K562 (cell line): ENCODE measurements around the gene CNTRL. TPM values are rescaled to one million over a fixed set of nuclear protein-coding genes. Genes with fewer than 3 reads are reported as not detected.

ENCODE experiments used
- ATAC-seq: fragments of 200-7000 bp; cut with Tn5 transposase; 3 replicates; pipeline ENCODE4 v1.9.1; 2020; ENCODE audit warnings: moderate library complexity
- BruUV-seq: library from RNA; stranded (reverse); fragments of 400-500 nt; replicated peaks from 2 replicates; lab custom pipeline; 2021; lab: Mats Ljungman, UMichigan
- CTCF ChIA-PET: fragments of 300-600 bp; formaldehyde crosslinking; extraction: SDS; loops from one replicate; lab custom pipeline; 2021; ENCODE audit warnings: low intra/inter-chr PET ratio; lab: Yijun Ruan, JAX
- POLR2A ChIA-PET: fragments of 300-600, 350-650 bp; sonication (Branson Sonifier 250); formaldehyde crosslinking; extraction: SDS; loops from one replicate; lab custom pipeline; 2021; ENCODE audit warnings: antibody characterized with exemption, inconsistent platforms; lab: Yijun Ruan, JAX
- DNase-seq, 4 experiments: peaks; one replicate each; pipeline versions ENCODE4 v3.0.0 to v3.0.0-alpha.2; 2011 to 2018; ENCODE audit warnings: low spot score in 3 of 4, mixed read lengths in 3 of 4; ENCODE audit errors: extremely low read depth in 1 of 4
- FAIRE-seq: peaks from 2 replicates; lab custom pipeline; 2011; peaks lifted over from hg19 to GRCh38; lab: Jason Lieb, UNC
- H2AFZ ChIP-seq: 2 replicates; pipeline ENCODE4 v1.6.0; 2011; ENCODE audit warnings: low read depth, low read length, control low read depth, inconsistent platforms
- H3K27ac ChIP-seq: fragments of 200-600 bp; 3 replicates; pipeline ENCODE4 v1.8.0; 2011; ENCODE audit warnings: low read depth, mild to moderate bottlenecking, control low read depth, inconsistent platforms, low read length, moderate library complexity, mixed read lengths; ENCODE audit errors: extremely low read depth
- H3K27me3 ChIP-seq, 2 experiments: fragments of 300-600 bp in 1 of 2; 2 replicates in 1 of 2; 3 replicates in 1 of 2; pipeline versions ENCODE4 v1.6.0 to v1.8.0; 2011; ENCODE audit warnings: inconsistent platforms in 2 of 2, low read length in 2 of 2, mild to moderate bottlenecking in 1 of 2, mixed read lengths in 1 of 2, moderate library complexity in 1 of 2; ENCODE audit not compliant: control insufficient read depth in 2 of 2, insufficient read depth in 2 of 2
- H3K36me3 ChIP-seq: fragments of 300-600 bp; 3 replicates; pipeline ENCODE4 v1.8.0; 2011; ENCODE audit warnings: mild to moderate bottlenecking, low read length, inconsistent platforms; ENCODE audit not compliant: control insufficient read depth, insufficient read depth
- H3K4me1 ChIP-seq, 2 experiments: fragments of 200-600 bp in 1 of 2; replicated peaks in 1 of 2; 2 replicates in 1 of 2; 3 replicates in 1 of 2; pipeline versions ENCODE4 v1.5.1 to v1.8.0; 2011; ENCODE audit warnings: inconsistent platforms in 2 of 2, low read length in 2 of 2, mild to moderate bottlenecking in 1 of 2, mixed read lengths in 1 of 2, moderate library complexity in 1 of 2; ENCODE audit not compliant: control insufficient read depth in 2 of 2, insufficient read depth in 2 of 2
- H3K4me2 ChIP-seq: 2 replicates; pipeline ENCODE4 v1.6.1; 2011; ENCODE audit warnings: low read length, control low read depth, inconsistent platforms, mixed read lengths; ENCODE audit not compliant: insufficient read depth
- H3K4me3 ChIP-seq: fragments of 200-600 bp; sonication (generic), shearing (Covaris generic); 2 replicates; pipeline ENCODE4 v1.5.1; 2016; ENCODE audit warnings: control low read depth, inconsistent platforms
- H3K79me2 ChIP-seq: fragments of 200-600 bp; 3 replicates; pipeline ENCODE4 v1.8.0; 2011; ENCODE audit warnings: low read length, inconsistent platforms; ENCODE audit not compliant: control insufficient read depth, insufficient read depth
- H3K9ac ChIP-seq, 2 experiments: 2 replicates each; pipeline versions ENCODE4 v1.6.0 to v1.6.1; 2011; ENCODE audit warnings: low read depth in 2 of 2, low read length in 2 of 2, control low read depth in 1 of 2, inconsistent platforms in 1 of 2, mild to moderate bottlenecking in 1 of 2, mixed read lengths in 1 of 2; ENCODE audit not compliant: insufficient read depth in 1 of 2
- H3K9me1 ChIP-seq: one replicate; pipeline ENCODE4 v1.6.0; 2011; ENCODE audit warnings: inconsistent platforms, mild to moderate bottlenecking, low read length, moderate library complexity; ENCODE audit not compliant: control insufficient read depth, insufficient read depth
- H3K9me3 ChIP-seq: replicated peaks from 2 replicates; pipeline ENCODE4 v1.5.1; 2011; ENCODE audit warnings: low read depth, low read length, inconsistent platforms; ENCODE audit not compliant: control insufficient read depth, insufficient read depth
- H4K20me1 ChIP-seq: replicated peaks from 2 replicates; pipeline ENCODE4 v1.6.1; 2011; ENCODE audit warnings: low read length, inconsistent platforms, mixed read lengths; ENCODE audit not compliant: control insufficient read depth, insufficient read depth
- RAD21 ChIP-seq, 2 experiments: fragments of 250-450 bp in 1 of 2; fragments of 450-650 bp in 1 of 2; sonication (Bioruptor Pico) in 1 of 2; formaldehyde crosslinking in 1 of 2; IDR thresholded peaks in 1 of 2; conservative IDR thresholded peaks in 1 of 2; 2 replicates each; pipeline versions ENCODE4 v1.4.0 to v1.8.0; 2020 to 2022; ENCODE audit warnings: mild to moderate bottlenecking in 2 of 2, moderate library complexity in 1 of 2
- ZBTB33 ChIP-seq: sonication (generic); formaldehyde crosslinking; IDR thresholded peaks from 2 replicates; pipeline ENCODE4 v1.8.1; 2023; ENCODE audit warnings: mild to moderate bottlenecking, missing genetic modification reagents
- ZFP30 ChIP-seq: fragments of 250-450 bp; sonication (Bioruptor Pico); IDR thresholded peaks from 2 replicates; pipeline ENCODE4 v1.8.0; 2022; ENCODE audit warnings: moderate library complexity, mild to moderate bottlenecking, inconsistent platforms, borderline replicate concordance
- ZNF717 ChIP-seq: fragments of 250-450 bp; sonication (Bioruptor Pico); IDR thresholded peaks from 2 replicates; pipeline ENCODE4 v1.5.0; 2021
- WGBS: fragments of 100-300 bp; shearing (Covaris generic); methylation state at CpG from one replicate; pipeline ENCODE4 v1.1.6; 2016; ENCODE audit warnings: low coverage, mixed read lengths; ENCODE audit not compliant: insufficient coverage; ENCODE audit errors: missing lambda C conversion rate; 5-methylcytosine and 5-hydroxymethylcytosine counted together
- in situ Hi-C: fragments of 300-500 bp; cut with MboI; formaldehyde crosslinking; loops from 4 replicates; pipeline ENCODE4 v1.15.0; 2018; ENCODE audit warnings: inconsistent platforms, mixed read lengths
- intact Hi-C: fragments of 100-400 bp; cut with micrococcal nuclease; formaldehyde crosslinking; loops from 2 replicates; pipeline ENCODE4 v1.14.2; 2022
- polyA plus RNA-seq, 8 experiments: library from polyadenylated mRNA; depleted of rRNA in 4 of 8; stranded (reverse) in 5 of 8; unstranded in 3 of 8; fragments of >200 nt; fragmentation: Nextera tagmentation in 2 of 8; fragmentation: Illumina TruSeq in 1 of 8; extraction: Ambion mirVana in 2 of 8; extraction: Trizol in 1 of 8; gene quantifications; 2 replicates each; pipeline versions ENCODE4 v1.2.1 to v1.2.3, GENCODE V29; 2011 to 2014; ENCODE audit warnings: inconsistent platforms in 1 of 8, missing spikeins in 1 of 8
- total RNA-seq, 7 experiments: library from RNA; depleted of rRNA in 6 of 7; stranded (reverse); fragments of >200 nt in 6 of 7; fragmentation: Illumina TruSeq in 2 of 7; extraction: Trizol in 2 of 7; gene quantifications; 2 replicates each; pipeline versions ENCODE4 v1.2.1 to v1.2.3, GENCODE V29; 2011 to 2021; ENCODE audit warnings: low replicate concordance in 1 of 7
- TF ChIP-seq, protein P1 (sequence below), 3 experiments: IDR thresholded peaks in 2 of 3; conservative IDR thresholded peaks in 1 of 3; 2 replicates each; pipeline ENCODE4 v1.5.1; 2011 to 2012; ENCODE audit warnings: low read length in 3 of 3, mild to moderate bottlenecking in 3 of 3, control low read depth in 2 of 3, improper control_type of control experiment in 1 of 3, inconsistent platforms in 1 of 3, low read depth in 1 of 3, mixed read lengths in 1 of 3, moderate library complexity in 1 of 3; ENCODE audit not compliant: insufficient read depth in 2 of 3

CNTRL gene
- total and polyA plus RNA-seq, 9 of the 15 experiments (the other 6 are each of a cell fraction or from before 2014, with no cell fraction given), result 9.2 to 28.9 (median 20.5) TPM

DNA sequence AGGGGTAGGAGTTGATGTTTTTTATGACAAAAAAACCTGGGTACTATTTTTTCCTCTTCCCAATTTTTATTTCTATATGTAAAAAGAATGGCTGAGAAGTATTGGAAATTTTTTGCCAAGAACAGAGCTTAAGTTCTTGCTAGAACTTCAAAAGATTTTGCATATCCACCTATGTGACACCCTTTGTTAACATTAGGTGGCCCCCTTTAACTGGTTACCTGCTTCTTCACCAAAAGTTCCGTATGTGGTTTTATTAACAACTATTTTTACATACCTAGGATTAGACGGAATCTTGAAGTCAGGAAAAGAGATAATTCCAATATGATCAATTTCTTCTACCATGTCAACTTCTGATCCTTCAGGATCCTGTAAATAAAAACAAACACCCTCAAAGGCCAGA is 40.2 kb upstream of the CNTRL start:
- TF ChIP-seq ZNF717, result no peak
- peak in 1 of 2 experiments; percentile 12; a peak in 1 of 4 replicates for TF ChIP-seq RAD21 (CRISPR knock-in tag; conservative IDR thresholded peaks at IDR 0.05 in 1 of 2, IDR thresholded peaks at IDR 0.05 in 1 of 2)
- TF ChIP-seq ZBTB33 (CRISPR knock-in tag), result no peak
- TF ChIP-seq, protein P1, sequence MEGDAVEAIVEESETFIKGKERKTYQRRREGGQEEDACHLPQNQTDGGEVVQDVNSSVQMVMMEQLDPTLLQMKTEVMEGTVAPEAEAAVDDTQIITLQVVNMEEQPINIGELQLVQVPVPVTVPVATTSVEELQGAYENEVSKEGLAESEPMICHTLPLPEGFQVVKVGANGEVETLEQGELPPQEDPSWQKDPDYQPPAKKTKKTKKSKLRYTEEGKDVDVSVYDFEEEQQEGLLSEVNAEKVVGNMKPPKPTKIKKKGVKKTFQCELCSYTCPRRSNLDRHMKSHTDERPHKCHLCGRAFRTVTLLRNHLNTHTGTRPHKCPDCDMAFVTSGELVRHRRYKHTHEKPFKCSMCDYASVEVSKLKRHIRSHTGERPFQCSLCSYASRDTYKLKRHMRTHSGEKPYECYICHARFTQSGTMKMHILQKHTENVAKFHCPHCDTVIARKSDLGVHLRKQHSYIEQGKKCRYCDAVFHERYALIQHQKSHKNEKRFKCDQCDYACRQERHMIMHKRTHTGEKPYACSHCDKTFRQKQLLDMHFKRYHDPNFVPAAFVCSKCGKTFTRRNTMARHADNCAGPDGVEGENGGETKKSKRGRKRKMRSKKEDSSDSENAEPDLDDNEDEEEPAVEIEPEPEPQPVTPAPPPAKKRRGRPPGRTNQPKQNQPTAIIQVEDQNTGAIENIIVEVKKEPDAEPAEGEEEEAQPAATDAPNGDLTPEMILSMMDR (IDR thresholded peaks at IDR 0.05 in 2 of 3, conservative IDR thresholded peaks at IDR 0.05 in 1 of 3; ENCODE audit: insufficient read depth in 2 of 3, low read depth in 1 of 3, low read length in 3 of 3), result 0 out of 6 replicates have a peak, but pooled peaks of 1 of the 3 experiments have one; percentile 8
- no peak for TF ChIP-seq ZFP30 (CRISPR knock-in tag)
- H3K9me3 ChIP-seq, result no peaks in the 10 kb centered on the region
- no peak overlapping the region for H3K9ac ChIP-seq
- no TSS peak for BruUV-seq
- in situ Hi-C loops (no loop called here), intact Hi-C loops (no loop called here)
- no peak overlapping the region for H3K4me3 ChIP-seq
- no peak for FAIRE-seq
- no peaks in the 10 kb centered on the region for H3K79me2 ChIP-seq
- no peaks in the 10 kb centered on the region for H4K20me1 ChIP-seq
- ATAC-seq, result no peak
- ChIA-PET CTCF (no interaction called here), POLR2A (interaction anchor here (1.1 to 1.2 kb wide), 2 partner anchors 11 to 336 kb away, joined by 3 read pairs; no protein-coding TSS in a partner anchor)
- H3K27ac ChIP-seq, result no peak overlapping the region
- H3K4me2 ChIP-seq, result no peak overlapping the region
- peaks cover 0 to 2% of the 10 kb centered on the region in 2 experiments; a peak in 1 of 5 replicates for H3K27me3 ChIP-seq
- DNase-seq, result no peak
- 4% methylated on average over 2 of the region's 2 CpGs for WGBS
- no peaks in the 10 kb centered on the region for H3K36me3 ChIP-seq
- no peak overlapping the region for H2AFZ ChIP-seq
- H3K4me1 ChIP-seq, result no peaks in the 10 kb centered on the region
- no peaks in the 10 kb centered on the region for H3K9me1 ChIP-seq
